NCI-H446 (cell line): ENCODE measurements around the gene STAC2.
A peak's percentile ranks its signal among the peaks of the same experiment; 100 is the strongest.
"Not testable (repeated sequence)": the region's sequence is repeated elsewhere in the genome, so short reads cannot be mapped to it uniquely, and the experiment has no call there.

ENCODE experiments used
- DNase-seq, 2 experiments: peaks; one replicate each; lab custom pipeline; 2025; lab: John Stamatoyannopoulos, UW

The STAC2 gene

GRCh38 chr17:39225308-39225958 lies at the start of gene STAC2:
STAC2 (minus strand) TSS chr17:39225945; CDS start chr17:39225502, 443 bp downstream.
- no peak for DNase-seq

GRCh38 chr17:39271546-39271945 lies 45.8 kb upstream of the STAC2 start:
- no peak for DNase-seq

- DNase-seq = peak in 1 of 2 experiments; percentile 26
These were observed 45.2 kb upstream of the STAC2 start for GRCh38 chr17:39270923-39271322.

GRCh38 chr17:39264119-39264518 lies 38.4 kb upstream of the STAC2 start:
- peak in 1 of 2 experiments; percentile 36 for DNase-seq

GRCh38 chr17:39261286-39261685 lies 35.5 kb upstream of the STAC2 start:
- no peak for DNase-seq

GRCh38 chr17:39252788-39253460 lies 27.2 kb upstream of the STAC2 start:
- no peak for DNase-seq

- DNase-seq = no peak
These were observed 26.3 kb upstream of the STAC2 start for GRCh38 chr17:39251997-39252396.

- not testable (repeated sequence) for DNase-seq
These were observed 24.3 kb upstream of the STAC2 start for GRCh38 chr17:39250076-39250475.

- no peak for DNase-seq
These were observed 20.5 kb upstream of the STAC2 start for GRCh38 chr17:39246274-39246673.

- DNase-seq = peak; percentile 47 to 82
These were observed 19.1 kb upstream of the STAC2 start for GRCh38 chr17:39244600-39245570.

- no peak for DNase-seq
These were observed 18.4 kb upstream of the STAC2 start for GRCh38 chr17:39244016-39244599.

GRCh38 chr17:39243155-39243554 lies 17.4 kb upstream of the STAC2 start:
- DNase-seq = no peak

- DNase-seq = no peak
These were observed 14.9 kb upstream of the STAC2 start for GRCh38 chr17:39240631-39241030.

GRCh38 chr17:39239640-39240314 lies 14.0 kb upstream of the STAC2 start:
- DNase-seq = no peak

GRCh38 chr17:39238311-39238972 lies 12.7 kb upstream of the STAC2 start:
- DNase-seq = no peak

- no peak for DNase-seq
These were observed 11.8 kb upstream of the STAC2 start for GRCh38 chr17:39237586-39237985.

- DNase-seq = no peak
These were observed 11.3 kb upstream of the STAC2 start for GRCh38 chr17:39236981-39237441.

GRCh38 chr17:39236450-39236927 lies 10.7 kb upstream of the STAC2 start:
- no peak for DNase-seq

GRCh38 chr17:39235555-39236449 lies 10.1 kb upstream of the STAC2 start:
- DNase-seq = peak in 1 of 2 experiments; percentile 48
